ENCODE measurements around the gene LRMDA.

DNA sequence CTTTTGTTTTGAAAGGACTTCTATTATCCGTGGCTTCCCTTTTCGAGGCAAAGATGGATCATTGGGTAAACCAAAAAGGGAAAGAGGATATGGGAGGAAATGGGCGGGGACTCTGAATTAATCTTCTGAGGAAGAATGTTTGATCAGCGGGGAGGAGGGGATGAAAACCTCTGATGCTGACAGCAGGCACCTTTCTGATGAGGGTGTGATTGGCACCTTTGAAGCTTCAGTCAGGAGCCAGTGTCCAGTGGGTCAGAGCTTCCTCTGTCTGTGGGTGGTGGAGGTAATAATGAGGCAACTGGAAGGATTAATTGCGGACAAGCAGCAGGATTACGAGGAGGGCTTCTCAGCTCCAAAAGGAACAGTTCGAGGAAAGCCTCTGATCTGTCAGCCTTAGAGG lies 877.6 kb downstream of the LRMDA start:
- TF ChIP-seq SIN3A (IDR thresholded peaks at IDR 0.05; ENCODE audit: low read depth) (no peak), POLR2A (IDR thresholded peaks at IDR 0.05; ENCODE audit: borderline replicate concordance, extremely low read depth, insufficient read depth, insufficient read length) (no peak)
- TF ChIP-seq, protein P1, sequence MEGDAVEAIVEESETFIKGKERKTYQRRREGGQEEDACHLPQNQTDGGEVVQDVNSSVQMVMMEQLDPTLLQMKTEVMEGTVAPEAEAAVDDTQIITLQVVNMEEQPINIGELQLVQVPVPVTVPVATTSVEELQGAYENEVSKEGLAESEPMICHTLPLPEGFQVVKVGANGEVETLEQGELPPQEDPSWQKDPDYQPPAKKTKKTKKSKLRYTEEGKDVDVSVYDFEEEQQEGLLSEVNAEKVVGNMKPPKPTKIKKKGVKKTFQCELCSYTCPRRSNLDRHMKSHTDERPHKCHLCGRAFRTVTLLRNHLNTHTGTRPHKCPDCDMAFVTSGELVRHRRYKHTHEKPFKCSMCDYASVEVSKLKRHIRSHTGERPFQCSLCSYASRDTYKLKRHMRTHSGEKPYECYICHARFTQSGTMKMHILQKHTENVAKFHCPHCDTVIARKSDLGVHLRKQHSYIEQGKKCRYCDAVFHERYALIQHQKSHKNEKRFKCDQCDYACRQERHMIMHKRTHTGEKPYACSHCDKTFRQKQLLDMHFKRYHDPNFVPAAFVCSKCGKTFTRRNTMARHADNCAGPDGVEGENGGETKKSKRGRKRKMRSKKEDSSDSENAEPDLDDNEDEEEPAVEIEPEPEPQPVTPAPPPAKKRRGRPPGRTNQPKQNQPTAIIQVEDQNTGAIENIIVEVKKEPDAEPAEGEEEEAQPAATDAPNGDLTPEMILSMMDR (IDR thresholded peaks at IDR 0.05 in 2 of 3, conservative IDR thresholded peaks at IDR 0.05 in 1 of 3; ENCODE audit: borderline replicate concordance in 1 of 3, insufficient read depth in 1 of 3, low read depth in 2 of 3, low read length in 2 of 3), result no peak

Measured in HCT116 (cell line).